GM19372 (cell line): Measurements from ENCODE around the gene ZNF624.

Source experiments
- ATAC-seq: cut with Tn5 transposase; IDR thresholded peaks from one replicate; pipeline ENCODE4 v1.9.1; 2021; ENCODE audit warnings: mild to moderate bottlenecking, low read depth, moderate library complexity; ENCODE audit not compliant: unreplicated experiment

Gene ZNF624

DNA sequence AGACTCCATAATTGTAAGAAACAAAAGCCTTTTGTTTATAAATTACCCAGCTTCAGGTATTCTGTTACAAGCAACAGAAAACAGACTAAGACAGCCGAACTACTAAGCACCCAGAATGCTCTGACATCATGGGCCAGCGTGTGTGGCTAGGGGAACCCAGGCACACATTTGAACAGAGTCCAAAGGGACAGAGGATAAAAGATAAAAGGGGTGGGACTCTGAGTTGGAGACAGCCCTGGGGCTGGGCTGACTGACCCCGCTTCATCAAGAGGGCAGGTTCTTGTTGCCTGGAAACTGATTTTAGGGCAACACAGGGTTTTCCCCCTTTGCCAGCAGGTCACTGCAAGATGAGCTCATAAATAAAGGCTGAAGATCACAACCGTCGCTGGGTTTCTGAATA, 54.1 kb downstream of the ZNF624 start:
- ATAC-seq: no peak

- ATAC-seq: no peak
These were observed 60.1 kb downstream of the ZNF624 start for GRCh38 chr17:16593356-16594102.

GRCh38 chr17:16589097-16589969, 64.3 kb downstream of the ZNF624 start:
- ATAC-seq: peak; percentile 79

DNA sequence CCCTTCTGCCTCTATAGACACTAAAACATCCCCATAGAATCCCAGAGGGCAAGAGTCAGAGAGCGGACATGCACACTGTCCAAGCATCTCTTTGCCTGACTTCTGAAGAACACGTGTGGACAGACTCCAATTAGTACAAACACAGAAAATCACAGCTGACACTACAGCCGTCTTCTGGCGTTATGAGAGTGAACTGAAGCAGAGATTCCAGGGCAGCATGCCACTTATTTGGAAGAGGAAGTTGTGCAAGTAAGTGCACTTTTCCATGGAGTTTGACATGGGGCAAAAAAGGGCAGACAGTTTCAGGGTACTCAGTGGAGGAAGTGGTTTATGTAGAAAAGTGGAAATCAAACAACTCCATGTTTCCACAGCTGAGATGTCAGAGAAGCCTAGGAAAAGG, 67.9 kb downstream of the ZNF624 start:
- no peak for ATAC-seq

DNA sequence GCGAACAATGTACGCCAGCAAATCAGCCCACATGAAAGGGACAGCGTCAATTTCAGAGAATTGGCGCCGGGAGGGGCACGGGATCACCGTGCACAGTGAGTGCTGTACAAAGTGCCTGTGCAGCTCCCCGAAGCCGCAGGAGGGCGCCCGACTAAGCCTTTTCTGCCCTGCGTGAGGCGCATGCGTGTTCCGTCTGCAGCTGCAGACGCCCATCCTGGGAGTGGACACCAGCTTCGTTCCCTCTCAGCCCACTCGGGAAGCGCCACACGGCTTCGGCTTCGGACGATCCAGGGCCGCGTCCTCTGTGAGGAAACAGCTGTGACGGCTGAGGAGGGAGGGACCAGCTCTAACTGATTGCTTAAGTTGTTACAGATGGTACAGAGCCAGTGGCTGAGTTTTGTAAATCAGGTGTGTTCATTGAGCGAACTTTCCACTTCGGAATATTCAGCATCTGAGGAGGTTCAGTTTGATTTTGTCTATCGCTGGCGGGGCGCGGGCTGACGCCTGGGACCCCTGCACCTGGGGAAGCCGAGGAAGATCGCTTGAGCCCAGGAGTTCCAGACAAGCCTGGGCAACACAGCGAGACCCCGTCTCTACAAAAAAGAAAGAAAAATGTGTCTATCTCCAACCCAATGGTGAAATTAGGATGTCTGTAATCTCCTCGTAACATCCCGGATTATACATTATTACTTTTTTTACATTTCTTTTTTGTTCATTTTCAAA, 69.2 kb downstream of the ZNF624 start:
- ATAC-seq: no peak

GRCh38 chr17:16583781-16584180, 69.9 kb downstream of the ZNF624 start:
- ATAC-seq: no peak

DNA sequence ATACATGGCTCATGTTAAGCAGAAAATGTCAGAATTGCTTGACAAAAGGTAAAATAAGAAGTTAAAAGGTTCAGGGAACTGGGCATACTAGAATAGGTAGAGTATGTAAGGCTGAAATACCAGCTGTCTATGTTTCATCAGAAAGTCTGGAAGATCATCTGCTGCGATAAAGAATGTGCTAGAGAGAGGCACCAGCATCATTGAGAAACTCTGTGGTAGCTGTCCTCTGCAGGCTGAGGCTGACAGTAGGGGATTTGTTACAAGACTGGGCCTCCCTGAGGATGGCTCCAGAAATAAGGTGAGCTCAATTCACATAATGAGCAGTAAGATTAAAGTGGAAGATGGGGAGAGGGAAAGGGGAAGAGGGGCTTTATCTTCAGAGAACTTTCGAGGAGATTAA, 80.2 kb downstream of the ZNF624 start:
- ATAC-seq: no peak
